ENCODE data around the gene GNB3. TPM values are rescaled to one million over a fixed set of nuclear protein-coding genes. Genes with fewer than 3 reads are reported as not detected.
"Not testable (repeated sequence)": the region's sequence is repeated elsewhere in the genome, so short reads cannot be mapped to it uniquely, and the experiment has no call there.

Gene GNB3
- total RNA-seq, 2 experiments from 2014 or later = 0.66 to 0.76 TPM

DNA sequence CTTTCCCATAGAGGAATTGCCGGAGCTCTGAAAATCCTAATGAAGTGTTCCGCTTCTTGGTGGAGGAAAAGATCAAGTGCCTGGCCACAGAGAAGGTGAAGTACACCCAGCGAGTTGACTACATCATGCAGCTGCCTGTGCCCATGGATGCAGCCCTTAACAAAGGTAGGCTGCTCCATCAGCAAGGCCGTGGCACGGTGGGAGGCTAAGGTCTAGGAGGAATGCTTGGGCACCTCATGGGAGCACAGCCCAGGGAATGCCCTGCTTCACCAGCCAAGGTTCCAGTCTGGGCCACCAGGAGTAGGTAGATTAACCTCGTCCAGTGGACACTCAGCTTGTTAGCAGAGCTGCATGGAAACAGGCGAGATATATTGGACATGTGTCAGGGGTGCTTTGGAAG, 20.2 kb downstream of the GNB3 start:
- intact Hi-C loops (cut with DNase I, micrococcal nuclease) = no loop called here
- POLR2A ChIA-PET = interaction anchor here (1.5 to 1.6 kb wide), 2 partner anchors 8 to 10 kb away, joined by 3 to 7 read pairs; partner anchors contain the start of gene CDCA3
- no peak for ATAC-seq
- peaks cover 69% of the 10 kb centered on the region for H3K36me3 Mint-ChIP-seq (ENCODE audit: low read depth)
- DNase-seq = no peak
- no peaks in the 10 kb centered on the region for H3K4me1 Mint-ChIP-seq
- no peak overlapping the region for H3K27ac Mint-ChIP-seq
- no peak overlapping the region for H3K4me3 Mint-ChIP-seq
- CTCF ChIA-PET = interaction anchor here (0.9 to 2.3 kb wide), 4 partner anchors 8 to 25 kb away, joined by 3 to 9 read pairs (median 4); partner anchors contain the start of gene SPSB2
- H3K27me3 Mint-ChIP-seq = no peaks in the 10 kb centered on the region
- H3K9me3 Mint-ChIP-seq (ENCODE audit: low read depth) = no peaks in the 10 kb centered on the region

DNA sequence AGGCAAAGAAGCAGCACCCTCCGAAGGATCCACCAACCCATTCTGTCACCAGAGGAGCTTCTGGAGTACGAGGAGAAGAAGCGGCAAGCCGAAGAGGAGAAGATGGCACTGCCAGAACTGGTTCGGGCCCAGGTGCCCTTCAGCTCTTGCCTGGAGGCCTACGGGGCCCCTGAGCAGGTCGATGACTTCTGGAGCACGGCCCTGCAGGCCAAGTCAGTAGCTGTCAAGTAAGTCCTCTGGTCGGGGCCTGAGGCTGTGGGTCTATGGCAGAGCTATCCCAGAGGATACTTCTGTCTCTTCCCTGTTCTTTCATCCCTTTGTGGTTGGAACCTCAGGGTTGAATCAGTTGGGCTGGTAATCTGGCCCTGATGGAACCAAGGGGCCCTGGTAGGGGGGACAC, 20.7 kb downstream of the GNB3 start:
- Mint-ChIP-seq H3K9me3 (ENCODE audit: low read depth) (no peaks in the 10 kb centered on the region), H3K4me3 (no peak overlapping the region), H3K27ac (no peak overlapping the region), H3K4me1 (peaks cover 1% of the 10 kb centered on the region), H3K27me3 (no peaks in the 10 kb centered on the region), H3K36me3 (ENCODE audit: low read depth) (peaks cover 67% of the 10 kb centered on the region)
- ATAC-seq = no peak
- intact Hi-C loops (cut with DNase I, micrococcal nuclease) = no loop called here
- DNase-seq = no peak
- ChIA-PET CTCF (interaction anchor here (0.9 to 2.3 kb wide), 4 partner anchors 8 to 25 kb away, joined by 3 to 9 read pairs (median 4); partner anchors contain the start of gene SPSB2), POLR2A (interaction anchor here (1.5 to 1.6 kb wide), 2 partner anchors 9 to 10 kb away, joined by 3 to 7 read pairs; partner anchors contain the start of gene CDCA3)

DNA sequence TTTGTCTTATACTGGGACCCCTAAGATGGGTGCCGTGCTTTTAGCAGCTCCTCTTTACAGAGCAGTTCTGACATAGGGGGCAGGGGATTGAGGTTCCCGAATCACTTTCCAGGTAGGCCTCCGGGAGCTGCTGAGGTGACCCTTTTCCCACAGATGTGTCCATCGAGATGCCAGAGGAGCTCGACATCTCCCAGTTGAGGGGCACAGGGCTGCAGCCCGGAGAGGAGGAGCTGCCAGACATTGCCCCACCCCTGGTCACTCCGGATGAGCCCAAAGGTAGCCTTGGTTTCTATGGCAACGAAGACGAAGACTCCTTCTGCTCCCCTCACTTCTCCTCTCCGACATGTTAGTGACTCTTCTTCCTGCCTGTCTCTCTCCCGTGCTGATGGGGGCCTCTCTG, 22.3 kb downstream of the GNB3 start:
- no peak for ATAC-seq
- Mint-ChIP-seq H3K9me3 (ENCODE audit: low read depth) (no peaks in the 10 kb centered on the region), H3K27me3 (no peaks in the 10 kb centered on the region), H3K4me1 (peaks cover 7% of the 10 kb centered on the region), H3K36me3 (ENCODE audit: low read depth) (peaks cover 58% of the 10 kb centered on the region), H3K27ac (no peak overlapping the region), H3K4me3 (no peak overlapping the region)
- intact Hi-C loops (cut with DNase I, micrococcal nuclease) = no loop called here
- no peak for DNase-seq
- CTCF ChIA-PET = interaction anchor here (0.6 to 1.8 kb wide), 3 partner anchors 10 to 34 kb away, joined by 3 to 7 read pairs (median 3); partner anchors contain the start of gene SPSB2
- POLR2A ChIA-PET = no interaction called here

DNA sequence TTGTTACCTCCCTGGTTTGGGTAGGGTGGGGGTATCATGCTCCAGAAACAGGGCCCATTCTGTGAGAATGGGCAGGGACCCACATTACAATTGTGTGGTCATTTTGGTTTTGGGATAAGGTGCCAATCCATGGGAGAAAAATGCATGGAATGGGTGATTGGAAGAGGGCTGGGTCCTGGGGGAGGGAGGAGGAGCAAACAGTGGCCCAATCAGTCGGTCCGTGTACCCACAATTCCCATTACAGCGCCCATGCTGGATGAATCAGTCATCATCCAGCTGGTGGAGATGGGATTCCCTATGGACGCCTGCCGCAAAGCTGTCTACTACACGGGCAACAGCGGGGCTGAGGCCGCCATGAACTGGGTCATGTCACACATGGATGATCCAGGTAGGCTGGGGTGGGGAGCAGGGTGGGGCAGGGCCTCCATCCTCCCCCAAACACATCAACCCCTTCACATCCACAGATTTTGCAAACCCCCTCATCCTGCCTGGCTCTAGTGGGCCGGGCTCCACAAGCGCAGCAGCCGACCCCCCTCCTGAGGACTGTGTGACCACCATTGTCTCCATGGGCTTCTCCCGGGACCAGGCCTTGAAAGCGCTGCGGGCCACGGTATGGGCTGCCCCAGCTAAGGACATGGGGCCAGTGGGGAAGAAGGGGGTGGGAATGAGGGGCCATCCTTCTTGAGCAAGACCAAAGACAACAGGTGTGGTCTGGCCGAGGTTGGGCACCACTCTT, 23.0 kb downstream of the GNB3 start:
- POLR2A ChIA-PET = interaction anchor here (6.8 kb wide), 1 partner anchor 11 kb away, joined by 65 read pairs; the partner anchor contains the start of genes CDCA3 and USP5
- DNase-seq = no peak
- peaks cover 11% of the 10 kb centered on the region for H3K4me1 Mint-ChIP-seq
- no peaks in the 10 kb centered on the region for H3K9me3 Mint-ChIP-seq (ENCODE audit: low read depth)
- CTCF ChIA-PET = interaction anchor here (1.3 to 1.8 kb wide), 2 partner anchors 9 to 17 kb away, joined by 3 to 7 read pairs; partner anchors contain the start of gene SPSB2
- H3K27me3 Mint-ChIP-seq = no peaks in the 10 kb centered on the region
- peaks cover 60% of the 10 kb centered on the region for H3K36me3 Mint-ChIP-seq (ENCODE audit: low read depth)
- intact Hi-C loops (cut with DNase I, micrococcal nuclease) = no loop called here
- no peak for ATAC-seq
- H3K27ac Mint-ChIP-seq = no peak overlapping the region
- no peak overlapping the region for H3K4me3 Mint-ChIP-seq

- POLR2A ChIA-PET = interaction anchor here (6.8 kb wide), 1 partner anchor 13 kb away, joined by 65 read pairs; the partner anchor contains the start of genes CDCA3 and USP5
- peaks cover 70% of the 10 kb centered on the region for H3K36me3 Mint-ChIP-seq (ENCODE audit: low read depth)
Observed at GRCh38 chr12:6865307-6865706, 24.6 kb downstream of the GNB3 start.

GRCh38 chr12:6866163-6866919, 25.6 kb downstream of the GNB3 start:
- ChIA-PET CTCF (interaction anchor here (0.7 to 2.5 kb wide), 4 partner anchors 14 to 42 kb away, joined by 3 to 22 read pairs (median 4); partner anchors contain the start of genes CDCA3 and USP5), POLR2A (interaction anchor here (0.7 to 6.8 kb wide), 3 partner anchors 9 to 78 kb away, joined by 4 to 65 read pairs (median 27); partner anchors contain the start of genes C12orf57, CDCA3, RNU7-1 and USP5)
- H3K4me3 Mint-ChIP-seq = peak overlapping the region; percentile 93
- peaks cover 37% of the 10 kb centered on the region for H3K4me1 Mint-ChIP-seq
- no peaks in the 10 kb centered on the region for H3K9me3 Mint-ChIP-seq (ENCODE audit: low read depth)
- peaks cover 70% of the 10 kb centered on the region for H3K36me3 Mint-ChIP-seq (ENCODE audit: low read depth)
- intact Hi-C loops (cut with DNase I, micrococcal nuclease) = loop anchor here in 1 of 2 experiments (5.0 kb wide), 1 partner anchor 36 kb away; the partner anchor contains the start of gene LRRC23
- ATAC-seq (no peak), DNase-seq (peak; percentile 27)
- peak overlapping the region; percentile 0 for H3K27ac Mint-ChIP-seq
- no peaks in the 10 kb centered on the region for H3K27me3 Mint-ChIP-seq

More at GRCh38 chr12:6865307-6865706, 24.6 kb downstream of the GNB3 start:
- CTCF ChIA-PET = interaction anchor here (0.9 to 1.3 kb wide), 2 partner anchors 19 to 295 kb away, joined by 3 read pairs; no protein-coding TSS in a partner anchor
- not testable (repeated sequence) for H3K27me3 Mint-ChIP-seq; ATAC-seq; H3K27ac Mint-ChIP-seq; H3K4me3 Mint-ChIP-seq; DNase-seq; H3K9me3 Mint-ChIP-seq (ENCODE audit: low read depth)
- intact Hi-C loops (cut with DNase I, micrococcal nuclease) = loop anchor here in 1 of 2 experiments (5.0 kb wide), 1 partner anchor 37 kb away; the partner anchor contains the start of gene LRRC23
- H3K4me1 Mint-ChIP-seq = peaks cover 27% of the 10 kb centered on the region

GRCh38 chr12:6866920-6867412, 26.2 kb downstream of the GNB3 start:
- CTCF ChIA-PET = interaction anchor here (0.6 to 2.5 kb wide), 6 partner anchors 14 to 183 kb away, joined by 3 to 22 read pairs (median 3); partner anchors contain the start of genes CDCA3 and USP5
- H3K4me1 Mint-ChIP-seq = peaks cover 43% of the 10 kb centered on the region

DNA sequence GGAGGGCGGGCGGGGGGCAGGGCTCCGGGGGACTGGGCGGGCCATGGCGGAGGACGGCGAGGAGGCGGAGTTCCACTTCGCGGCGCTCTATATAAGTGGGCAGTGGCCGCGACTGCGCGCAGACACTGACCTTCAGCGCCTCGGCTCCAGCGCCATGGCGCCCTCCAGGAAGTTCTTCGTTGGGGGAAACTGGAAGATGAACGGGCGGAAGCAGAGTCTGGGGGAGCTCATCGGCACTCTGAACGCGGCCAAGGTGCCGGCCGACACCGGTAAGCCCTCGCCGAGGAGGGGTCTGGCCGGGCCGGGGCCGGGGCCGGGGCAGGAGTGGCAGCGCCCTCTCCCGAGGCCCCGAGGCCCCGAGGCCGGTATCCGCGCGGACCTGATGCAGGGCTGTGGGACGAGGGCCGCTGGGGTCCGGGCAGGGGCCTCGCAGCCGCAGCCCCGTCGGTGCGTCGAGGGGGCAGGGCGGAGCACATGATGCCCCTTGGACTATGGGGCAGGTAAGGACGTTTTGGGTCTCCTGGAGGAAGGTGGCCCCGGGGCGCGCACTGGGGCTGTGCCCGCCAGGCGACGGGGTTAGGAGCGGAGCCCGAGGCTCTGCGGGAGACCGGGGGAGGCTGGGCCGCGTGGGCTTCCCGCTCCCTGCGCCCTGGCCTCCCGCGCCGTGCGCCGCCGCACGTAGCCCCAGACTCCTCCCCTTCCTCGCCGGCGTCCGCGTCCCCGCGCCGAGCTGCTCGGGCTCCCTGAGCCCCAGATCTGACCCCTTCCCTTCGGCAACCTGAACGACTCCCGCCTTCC, 26.9 kb downstream of the GNB3 start, which contains the start of gene TPI1:
TSS of gene TPI1 (plus strand) at position 119 of the 798 bp plus-strand sequence. CDS start at position 155, 36 bp downstream.
- POLR2A ChIA-PET = interaction anchor here (0.5 to 6.8 kb wide), 7 partner anchors 11 to 333 kb away, joined by 3 to 65 read pairs (median 4); partner anchors contain the start of genes C12orf57, CDCA3, GAPDH and LRRC23
- H3K9me3 Mint-ChIP-seq (ENCODE audit: low read depth) = no peaks in the 10 kb centered on the region
- H3K4me1 Mint-ChIP-seq = peaks cover 47% of the 10 kb centered on the region
- intact Hi-C loops (cut with DNase I, micrococcal nuclease) = loop anchor here (1.0 to 5.0 kb wide), 4 partner anchors 14 to 151 kb away; partner anchors contain the start of genes LPCAT3 (in 1 of the 2), LRRC23 (in 1 of the 2) and USP5 (in 1 of the 2)
- DNase-seq (peak; percentile 91), ATAC-seq (peak; percentile 68)
- peak within 1 kb of the TSS; percentile 95 for H3K27ac Mint-ChIP-seq
- H3K36me3 Mint-ChIP-seq (ENCODE audit: low read depth) = peaks cover 73% of the 10 kb centered on the region
- CTCF ChIA-PET = interaction anchor here (0.6 to 2.5 kb wide), 9 partner anchors 11 to 183 kb away, joined by 3 to 22 read pairs (median 3); partner anchors contain the start of genes CDCA3, MLF2 and USP5
- H3K4me3 Mint-ChIP-seq = peak within 1 kb of the TSS; percentile 93
- H3K27me3 Mint-ChIP-seq = no peaks in the 10 kb centered on the region

More at GRCh38 chr12:6866920-6867412, 26.2 kb downstream of the GNB3 start:
- intact Hi-C loops (cut with DNase I, micrococcal nuclease) = loop anchor here (1.0 to 5.0 kb wide), 4 partner anchors 14 to 151 kb away; partner anchors contain the start of genes LPCAT3 (in 1 of the 2), LRRC23 (in 1 of the 2) and USP5 (in 1 of the 2)
- no peak for DNase-seq
- Mint-ChIP-seq H3K36me3 (ENCODE audit: low read depth) (peaks cover 71% of the 10 kb centered on the region), H3K27ac (peak overlapping the region; percentile 79), H3K27me3 (no peaks in the 10 kb centered on the region), H3K4me3 (peak overlapping the region; percentile 93), H3K9me3 (ENCODE audit: low read depth) (no peaks in the 10 kb centered on the region)
- POLR2A ChIA-PET = interaction anchor here (0.5 to 6.8 kb wide), 6 partner anchors 10 to 306 kb away, joined by 3 to 65 read pairs (median 4); partner anchors contain the start of genes C12orf57, CDCA3, LRRC23 and RNU7-1
- peak; percentile 2 for ATAC-seq

DNA sequence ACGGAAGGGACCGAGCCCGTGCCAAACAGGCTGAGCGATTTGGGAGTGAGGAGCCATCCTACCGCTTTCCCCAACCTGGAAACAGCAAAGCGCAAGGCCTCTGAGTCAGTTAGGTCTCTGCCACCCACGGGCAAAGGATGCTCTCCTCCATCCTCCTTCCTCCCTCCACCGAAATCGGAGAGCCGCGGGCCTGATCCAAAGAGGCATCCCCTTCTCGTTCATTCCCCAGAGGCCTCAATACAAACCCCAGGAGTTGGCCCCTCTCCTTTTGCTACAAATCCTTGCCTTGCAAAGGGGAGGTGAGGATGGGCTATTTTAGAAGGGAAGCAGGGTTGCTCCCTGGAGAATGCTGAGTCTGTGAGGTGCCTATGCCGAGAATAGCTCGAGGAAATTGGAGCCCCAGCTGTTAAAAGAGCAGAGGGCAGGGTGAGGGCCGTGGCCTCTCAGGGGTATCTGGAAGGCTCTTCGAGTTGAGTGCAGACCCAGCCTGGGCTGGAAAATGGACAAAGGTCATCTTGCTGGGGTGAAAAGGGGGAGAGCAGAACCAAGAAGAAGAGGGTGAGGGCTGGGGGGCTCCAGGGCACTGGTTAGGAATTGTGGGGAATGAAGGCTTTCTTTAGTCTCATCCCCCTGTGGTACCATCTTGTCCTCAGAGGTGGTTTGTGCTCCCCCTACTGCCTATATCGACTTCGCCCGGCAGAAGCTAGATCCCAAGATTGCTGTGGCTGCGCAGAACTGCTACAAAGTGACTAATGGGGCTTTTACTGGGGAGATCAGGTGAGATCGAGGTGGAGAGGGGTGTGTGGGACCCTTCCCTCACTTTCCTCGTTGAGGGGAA, 27.7 kb downstream of the GNB3 start:
- ATAC-seq (peak; percentile 0), DNase-seq (peak; percentile 33)
- Mint-ChIP-seq H3K4me3 (peak overlapping the region; percentile 93), H3K27ac (peak overlapping the region; percentile 92), H3K36me3 (ENCODE audit: low read depth) (peaks cover 71% of the 10 kb centered on the region), H3K4me1 (peaks cover 47% of the 10 kb centered on the region), H3K9me3 (ENCODE audit: low read depth) (no peaks in the 10 kb centered on the region), H3K27me3 (no peaks in the 10 kb centered on the region)
- ChIA-PET CTCF (interaction anchor here (0.6 to 2.5 kb wide), 14 partner anchors 10 to 244 kb away, joined by 3 to 22 read pairs (median 6); partner anchors contain the start of genes C1RL, CDCA3, MLF2 and USP5), POLR2A (interaction anchor here (1.0 to 6.8 kb wide), 5 partner anchors 16 to 248 kb away, joined by 3 to 65 read pairs (median 4); partner anchors contain the start of genes C12orf57, CDCA3, RNU7-1 and USP5)
- intact Hi-C loops (cut with DNase I, micrococcal nuclease) = loop anchor here (1.0 to 5.0 kb wide), 2 partner anchors 34 to 97 kb away; partner anchors contain the start of gene LRRC23 (in 1 of the 2)
